ENCODE data around the gene GNG11. TPM values are rescaled to one million over a fixed set of nuclear protein-coding genes. Genes with fewer than 3 reads are reported as not detected.
"Not testable (repeated sequence)": the region's sequence is repeated elsewhere in the genome, so short reads cannot be mapped to it uniquely, and the experiment has no call there.

GNG11 gene
- polyA plus RNA-seq, 10 donors: 25.1 to 41.2 (median 33.1) TPM

GRCh38 chr7:93910076-93910994, 11.2 kb upstream of the GNG11 start:
- DNase-seq: peak in 1 of 3 donors; percentile 39

- DNase-seq: not testable (repeated sequence)
Observed at GRCh38 chr7:93911242-93911641, 10.3 kb upstream of the GNG11 start.

- DNase-seq: not testable (repeated sequence)
Observed at GRCh38 chr7:93911661-93912060, 9.9 kb upstream of the GNG11 start.

GRCh38 chr7:93913197-93913596, 8.3 kb upstream of the GNG11 start:
- no peak for DNase-seq

- peak in 1 of 3 donors; percentile 55 for DNase-seq
Observed at GRCh38 chr7:93914581-93915066, 6.9 kb upstream of the GNG11 start.

- DNase-seq: not testable (repeated sequence)
Observed at GRCh38 chr7:93915206-93915842, 6.2 kb upstream of the GNG11 start.

- DNase-seq: not testable (repeated sequence)
Observed at GRCh38 chr7:93915888-93916287, 5.6 kb upstream of the GNG11 start.

GRCh38 chr7:93916315-93916714, 5.2 kb upstream of the GNG11 start:
- DNase-seq: not testable (repeated sequence)

- DNase-seq: peak in 2 of 3 donors; percentile 31 to 72
Observed at GRCh38 chr7:93920496-93921182, 896 bp upstream of the GNG11 start.

- no peak for DNase-seq
Observed at GRCh38 chr7:93921186-93921585, 349 bp upstream of the GNG11 start.

GRCh38 chr7:93923296-93923695, 1.8 kb downstream of the GNG11 start:
- DNase-seq: peak in 2 of 3 donors; percentile 75 to 89

GRCh38 chr7:93923942-93924341, 2.4 kb downstream of the GNG11 start:
- no peak for DNase-seq

GRCh38 chr7:93926800-93927199, 5.3 kb downstream of the GNG11 start:
- DNase-seq: no peak

GRCh38 chr7:93927585-93927984, 6.0 kb downstream of the GNG11 start:
- DNase-seq: peak in 2 of 3 donors; percentile 64 to 66

GRCh38 chr7:93931655-93932054, 10.1 kb downstream of the GNG11 start:
- no peak for DNase-seq

- DNase-seq: no peak
Observed at GRCh38 chr7:93933156-93933555, 11.6 kb downstream of the GNG11 start.

GRCh38 chr7:93935102-93935501, 13.6 kb downstream of the GNG11 start:
- DNase-seq: no peak

GRCh38 chr7:93937818-93938217, 16.3 kb downstream of the GNG11 start:
- DNase-seq: no peak

- DNase-seq: no peak
Observed at GRCh38 chr7:93938293-93938692, 16.8 kb downstream of the GNG11 start.

- no peak for DNase-seq
Observed at GRCh38 chr7:93941945-93942344, 20.4 kb downstream of the GNG11 start.

GRCh38 chr7:93943816-93944540, 22.4 kb downstream of the GNG11 start:
- no peak for DNase-seq
